Epithelial cell of proximal tubule (primary cell): ENCODE measurements around the gene TENM4. TPM values are rescaled to one million over a fixed set of nuclear protein-coding genes. Genes with fewer than 3 reads are reported as not detected.

Experiments used
- DNase-seq: peaks from one replicate; pipeline ENCODE4 v3.0.0-alpha.2; 2011; ENCODE audit warnings: low read depth
- H3K4me3 ChIP-seq: 2 replicates; pipeline ENCODE4 v1.5.1; 2011; ENCODE audit warnings: low read depth, mild to moderate bottlenecking, low read length
- CTCF ChIP-seq: conservative IDR thresholded peaks from 2 replicates; pipeline ENCODE4 v1.5.1; 2012; ENCODE audit warnings: low read depth, mild to moderate bottlenecking, low read length
- total RNA-seq: library from RNA; depleted of rRNA; stranded (reverse); fragments of >200 nt; gene quantifications from 2 replicates; pipeline ENCODE4 v1.2.3, GENCODE V29; 2015

Gene TENM4
- total RNA-seq, 1 donor from 2014 or later, result 22.2 TPM

- H3K4me3 ChIP-seq, result no peak overlapping the region
- TF ChIP-seq CTCF, result no peak
- no peak for DNase-seq
Measured at GRCh38 chr11:78689585-78690153, 751.2 kb downstream of the TENM4 start.

GRCh38 chr11:78689101-78689500, 751.7 kb downstream of the TENM4 start:
- no peak overlapping the region for H3K4me3 ChIP-seq
- no peak for TF ChIP-seq CTCF
- DNase-seq, result no peak

- DNase-seq, result no peak
- no peak overlapping the region for H3K4me3 ChIP-seq
- TF ChIP-seq CTCF, result no peak
Measured at GRCh38 chr11:78688460-78688859, 752.4 kb downstream of the TENM4 start.

GRCh38 chr11:78685156-78685555, 755.7 kb downstream of the TENM4 start:
- DNase-seq, result no peak
- TF ChIP-seq CTCF, result no peak
- no peak overlapping the region for H3K4me3 ChIP-seq

GRCh38 chr11:78684377-78684776, 756.5 kb downstream of the TENM4 start:
- H3K4me3 ChIP-seq, result no peak overlapping the region
- TF ChIP-seq CTCF, result no peak
- no peak for DNase-seq

- no peak for TF ChIP-seq CTCF
- no peak for DNase-seq
- H3K4me3 ChIP-seq, result no peak overlapping the region
Measured at GRCh38 chr11:78683774-78684173, 757.1 kb downstream of the TENM4 start.

- H3K4me3 ChIP-seq, result no peak overlapping the region
- no peak for TF ChIP-seq CTCF
- no peak for DNase-seq
Measured at GRCh38 chr11:78676026-78676557, 764.7 kb downstream of the TENM4 start.
